K562 (cell line): Measurements from ENCODE around the gene CEBPA. TPM values are rescaled to one million over a fixed set of nuclear protein-coding genes. Genes with fewer than 3 reads are reported as not detected.

Experiments used
- ATAC-seq: fragments of 200-7000 bp; cut with Tn5 transposase; 3 replicates; pipeline ENCODE4 v1.9.1; 2020; ENCODE audit warnings: moderate library complexity
- BruUV-seq: library from RNA; stranded (reverse); fragments of 400-500 nt; replicated peaks from 2 replicates; lab custom pipeline; 2021; lab: Mats Ljungman, UMichigan
- CTCF ChIA-PET: fragments of 300-600 bp; formaldehyde crosslinking; extraction: SDS; loops from one replicate; lab custom pipeline; 2021; ENCODE audit warnings: low intra/inter-chr PET ratio; lab: Yijun Ruan, JAX
- POLR2A ChIA-PET: fragments of 300-600, 350-650 bp; sonication (Branson Sonifier 250); formaldehyde crosslinking; extraction: SDS; loops from one replicate; lab custom pipeline; 2021; ENCODE audit warnings: antibody characterized with exemption, inconsistent platforms; lab: Yijun Ruan, JAX
- DNase-seq, 4 experiments: peaks; one replicate each; pipeline versions ENCODE4 v3.0.0 to v3.0.0-alpha.2; 2011 to 2018; ENCODE audit warnings: low spot score in 3 of 4, mixed read lengths in 3 of 4; ENCODE audit errors: extremely low read depth in 1 of 4
- FAIRE-seq: peaks from 2 replicates; lab custom pipeline; 2011; peaks lifted over from hg19 to GRCh38; lab: Jason Lieb, UNC
- H2AFZ ChIP-seq: 2 replicates; pipeline ENCODE4 v1.6.0; 2011; ENCODE audit warnings: low read depth, low read length, control low read depth, inconsistent platforms
- H3K27ac ChIP-seq: fragments of 200-600 bp; 3 replicates; pipeline ENCODE4 v1.8.0; 2011; ENCODE audit warnings: low read depth, mild to moderate bottlenecking, control low read depth, inconsistent platforms, low read length, moderate library complexity, mixed read lengths; ENCODE audit errors: extremely low read depth
- H3K27me3 ChIP-seq, 2 experiments: fragments of 300-600 bp in 1 of 2; 2 replicates in 1 of 2; 3 replicates in 1 of 2; pipeline versions ENCODE4 v1.6.0 to v1.8.0; 2011; ENCODE audit warnings: inconsistent platforms in 2 of 2, low read length in 2 of 2, mild to moderate bottlenecking in 1 of 2, mixed read lengths in 1 of 2, moderate library complexity in 1 of 2; ENCODE audit not compliant: control insufficient read depth in 2 of 2, insufficient read depth in 2 of 2
- H3K36me3 ChIP-seq: fragments of 300-600 bp; 3 replicates; pipeline ENCODE4 v1.8.0; 2011; ENCODE audit warnings: mild to moderate bottlenecking, low read length, inconsistent platforms; ENCODE audit not compliant: control insufficient read depth, insufficient read depth
- H3K4me1 ChIP-seq, 2 experiments: fragments of 200-600 bp in 1 of 2; replicated peaks in 1 of 2; 2 replicates in 1 of 2; 3 replicates in 1 of 2; pipeline versions ENCODE4 v1.5.1 to v1.8.0; 2011; ENCODE audit warnings: inconsistent platforms in 2 of 2, low read length in 2 of 2, mild to moderate bottlenecking in 1 of 2, mixed read lengths in 1 of 2, moderate library complexity in 1 of 2; ENCODE audit not compliant: control insufficient read depth in 2 of 2, insufficient read depth in 2 of 2
- H3K4me2 ChIP-seq: 2 replicates; pipeline ENCODE4 v1.6.1; 2011; ENCODE audit warnings: low read length, control low read depth, inconsistent platforms, mixed read lengths; ENCODE audit not compliant: insufficient read depth
- H3K4me3 ChIP-seq: fragments of 200-600 bp; sonication (generic), shearing (Covaris generic); 2 replicates; pipeline ENCODE4 v1.5.1; 2016; ENCODE audit warnings: control low read depth, inconsistent platforms
- H3K79me2 ChIP-seq: fragments of 200-600 bp; 3 replicates; pipeline ENCODE4 v1.8.0; 2011; ENCODE audit warnings: low read length, inconsistent platforms; ENCODE audit not compliant: control insufficient read depth, insufficient read depth
- H3K9ac ChIP-seq, 2 experiments: 2 replicates each; pipeline versions ENCODE4 v1.6.0 to v1.6.1; 2011; ENCODE audit warnings: low read depth in 2 of 2, low read length in 2 of 2, control low read depth in 1 of 2, inconsistent platforms in 1 of 2, mild to moderate bottlenecking in 1 of 2, mixed read lengths in 1 of 2; ENCODE audit not compliant: insufficient read depth in 1 of 2
- H3K9me1 ChIP-seq: one replicate; pipeline ENCODE4 v1.6.0; 2011; ENCODE audit warnings: inconsistent platforms, mild to moderate bottlenecking, low read length, moderate library complexity; ENCODE audit not compliant: control insufficient read depth, insufficient read depth
- H3K9me3 ChIP-seq: replicated peaks from 2 replicates; pipeline ENCODE4 v1.5.1; 2011; ENCODE audit warnings: low read depth, low read length, inconsistent platforms; ENCODE audit not compliant: control insufficient read depth, insufficient read depth
- H4K20me1 ChIP-seq: replicated peaks from 2 replicates; pipeline ENCODE4 v1.6.1; 2011; ENCODE audit warnings: low read length, inconsistent platforms, mixed read lengths; ENCODE audit not compliant: control insufficient read depth, insufficient read depth
- ZNF121 ChIP-seq: sonication (generic); formaldehyde crosslinking; conservative IDR thresholded peaks from 2 replicates; pipeline ENCODE4 v1.8.0; 2022; ENCODE audit warnings: missing genetic modification reagents
- WGBS: fragments of 100-300 bp; shearing (Covaris generic); methylation state at CpG from one replicate; pipeline ENCODE4 v1.1.6; 2016; ENCODE audit warnings: low coverage, mixed read lengths; ENCODE audit not compliant: insufficient coverage; ENCODE audit errors: missing lambda C conversion rate; 5-methylcytosine and 5-hydroxymethylcytosine counted together
- in situ Hi-C: fragments of 300-500 bp; cut with MboI; formaldehyde crosslinking; loops from 4 replicates; pipeline ENCODE4 v1.15.0; 2018; ENCODE audit warnings: inconsistent platforms, mixed read lengths
- intact Hi-C: fragments of 100-400 bp; cut with micrococcal nuclease; formaldehyde crosslinking; loops from 2 replicates; pipeline ENCODE4 v1.14.2; 2022
- polyA plus RNA-seq, 8 experiments: library from polyadenylated mRNA; depleted of rRNA in 4 of 8; stranded (reverse) in 5 of 8; unstranded in 3 of 8; fragments of >200 nt; fragmentation: Nextera tagmentation in 2 of 8; fragmentation: Illumina TruSeq in 1 of 8; extraction: Ambion mirVana in 2 of 8; extraction: Trizol in 1 of 8; gene quantifications; 2 replicates each; pipeline versions ENCODE4 v1.2.1 to v1.2.3, GENCODE V29; 2011 to 2014; ENCODE audit warnings: inconsistent platforms in 1 of 8, missing spikeins in 1 of 8
- total RNA-seq, 7 experiments: library from RNA; depleted of rRNA in 6 of 7; stranded (reverse); fragments of >200 nt in 6 of 7; fragmentation: Illumina TruSeq in 2 of 7; extraction: Trizol in 2 of 7; gene quantifications; 2 replicates each; pipeline versions ENCODE4 v1.2.1 to v1.2.3, GENCODE V29; 2011 to 2021; ENCODE audit warnings: low replicate concordance in 1 of 7
- TF ChIP-seq, protein P1 (sequence below), 3 experiments: fragments of 200-800 bp in 1 of 3; sonication (Bioruptor generic) in 1 of 3; sonication (generic) in 1 of 3; formaldehyde crosslinking in 1 of 3; IDR thresholded peaks; 2 replicates each; pipeline versions ENCODE4 v1.6.1 to v1.8.0; 2016 to 2022; ENCODE audit warnings: mild to moderate bottlenecking in 2 of 3, missing compliant biosample characterization in 2 of 3, missing genetic modification characterization in 2 of 3, missing genetic modification reagents in 1 of 3

Gene CEBPA
- total and polyA plus RNA-seq, 9 of the 15 experiments (the other 6 are each of a cell fraction or from before 2014, with no cell fraction given): 0.03 to 0.59 (median 0.15) TPM; not detected in 2

DNA sequence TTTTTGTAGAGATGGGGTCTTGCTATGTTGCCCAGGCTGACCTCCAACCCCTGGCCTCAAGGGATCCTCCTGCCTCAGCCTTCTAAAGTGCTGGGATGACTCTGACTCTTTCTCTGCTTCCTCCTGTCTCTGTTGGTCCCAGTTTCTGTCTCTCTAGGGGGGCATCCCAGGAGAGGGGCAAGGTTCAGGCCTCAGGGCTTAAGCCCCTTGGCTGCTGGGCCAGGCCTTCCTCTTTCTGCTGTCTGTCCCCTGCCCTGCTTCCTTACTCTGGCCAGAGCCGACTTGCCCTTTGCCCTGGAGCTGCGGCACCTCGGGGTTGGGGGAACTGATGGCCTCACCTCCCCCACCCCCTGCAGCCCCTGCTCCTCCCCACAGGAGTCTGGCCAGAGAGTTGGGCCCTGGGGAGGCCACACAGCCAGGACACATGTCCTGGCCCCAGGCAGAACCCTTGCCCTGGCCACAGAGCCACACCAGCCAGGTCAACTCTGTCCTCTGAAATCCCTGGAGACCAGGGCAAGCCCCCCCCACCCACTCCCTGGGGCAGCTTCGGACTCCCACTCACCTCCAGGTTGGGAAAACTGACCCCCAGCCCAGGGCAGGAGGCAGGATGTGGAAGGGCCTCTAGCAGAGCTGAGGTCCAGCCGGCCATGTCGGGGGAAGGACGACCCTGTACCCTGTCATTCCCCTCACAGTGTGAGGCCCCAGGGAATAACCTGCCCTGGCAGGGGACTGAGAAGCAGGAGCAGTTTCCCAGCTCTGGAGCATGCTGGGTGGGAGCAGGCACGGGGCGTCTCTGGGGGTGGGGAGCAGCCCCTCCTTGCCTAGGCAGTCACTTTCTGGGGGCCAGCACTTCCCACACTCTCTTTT lies 23.7 kb downstream of the CEBPA start:
- POLR2A ChIA-PET: interaction anchor here (0.7 to 0.8 kb wide), 2 partner anchors 83 to 291 kb away, joined by 3 read pairs; no protein-coding TSS in a partner anchor
- DNase-seq: no peak
- H3K4me3 ChIP-seq: no peak overlapping the region
- no peak overlapping the region for H2AFZ ChIP-seq
- peaks cover 3 to 31% of the 10 kb centered on the region in 2 experiments; a peak in 3 of 5 replicates for H3K4me1 ChIP-seq
- ATAC-seq: no peak
- no peaks in the 10 kb centered on the region; the same call in 1 of the 2 replicates for H3K9me3 ChIP-seq
- H3K79me2 ChIP-seq: no peaks in the 10 kb centered on the region
- in situ Hi-C loops: no loop called here
- no peak overlapping the region for H3K4me2 ChIP-seq
- CTCF ChIA-PET: no interaction called here
- H4K20me1 ChIP-seq: no peaks in the 10 kb centered on the region
- peaks cover 10 to 49% of the 10 kb centered on the region in 2 experiments; a peak in 4 of 5 replicates for H3K27me3 ChIP-seq
- H3K9ac ChIP-seq: no peak overlapping the region
- no peaks in the 10 kb centered on the region for H3K36me3 ChIP-seq
- 3% methylated on average over 6 of the region's 9 CpGs for whole genome bisulfite sequencing
- no peaks in the 10 kb centered on the region for H3K9me1 ChIP-seq
- peak; percentile 54; the same call in 1 of the 2 replicates for TF ChIP-seq ZNF121 (CRISPR knock-in tag)
- TF ChIP-seq, protein P1, sequence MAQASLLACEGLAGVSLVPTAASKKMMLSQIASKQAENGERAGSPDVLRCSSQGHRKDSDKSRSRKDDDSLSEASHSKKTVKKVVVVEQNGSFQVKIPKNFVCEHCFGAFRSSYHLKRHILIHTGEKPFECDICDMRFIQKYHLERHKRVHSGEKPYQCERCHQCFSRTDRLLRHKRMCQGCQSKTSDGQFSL (CRISPR knock-in tag; IDR thresholded peaks at IDR 0.05): no peak
- TF ChIP-seq, protein P1 (tag; IDR thresholded peaks at IDR 0.05): no peak
- intact Hi-C loops: no loop called here
- no TSS peak for BruUV-seq
- no peak overlapping the region for H3K27ac ChIP-seq
- no peak for FAIRE-seq
